Hematopoietic multipotent progenitor cell treated with erythropoietin and hydrocortisone succinate and interleukin-3 and kit ligand, for 6 days (in vitro differentiated cells): ENCODE measurements around the gene TIMM10.
A peak's percentile ranks its signal among the peaks of the same experiment; 100 is the strongest.

Experiments used
- DNase-seq: peaks from one replicate; pipeline ENCODE4 v3.0.0-alpha.2; 2015

Gene TIMM10

DNA sequence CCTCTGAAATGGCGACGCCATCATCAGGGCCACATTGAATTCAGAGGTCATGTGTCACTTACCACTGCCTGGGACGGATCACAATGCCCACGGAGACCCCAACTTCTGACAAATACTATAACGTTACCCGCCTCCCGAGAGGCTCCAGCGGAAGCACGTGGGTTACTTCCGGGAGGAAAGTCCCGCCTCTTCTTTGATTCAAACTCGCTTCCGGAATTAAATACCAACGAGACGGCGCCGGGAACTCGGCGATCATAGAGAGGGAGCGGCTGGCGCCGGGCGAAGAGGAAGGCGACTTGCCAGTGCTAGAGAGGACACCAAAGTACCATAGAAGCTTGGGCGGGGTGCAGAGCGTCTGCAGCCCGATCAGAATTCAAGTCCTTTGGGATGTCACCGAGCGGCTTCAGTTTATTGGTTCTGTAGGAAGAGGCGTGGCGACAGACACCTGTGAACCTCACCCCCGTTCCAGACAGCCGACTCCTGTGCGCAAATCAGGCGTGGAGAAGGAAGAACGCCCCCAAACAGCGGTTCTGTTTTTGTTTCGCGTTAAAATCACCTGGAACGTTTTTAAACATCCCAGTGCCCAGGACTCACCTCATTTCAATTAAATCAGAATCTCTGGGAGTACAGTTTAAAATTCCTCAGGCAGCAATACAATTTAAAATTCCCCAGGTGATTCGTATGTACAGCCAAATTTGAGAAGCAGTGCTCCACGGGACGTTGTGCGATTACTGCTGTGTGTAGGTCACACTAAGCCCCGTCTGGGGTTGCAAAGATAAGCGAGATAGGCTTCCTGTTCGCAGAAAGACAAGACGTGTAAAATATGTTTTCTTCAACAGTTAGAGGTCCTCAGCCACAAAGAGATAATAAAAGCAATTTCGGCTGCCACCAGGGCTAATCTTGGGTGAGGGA is at the start of gene TIMM10:
Gene TIMM10, minus strand, starts transcription at position 159 of the 912 bp plus-strand sequence. CDS start 565 bp downstream, outside the sequence.
- peak; percentile 99 for DNase-seq

GRCh38 chr11:57574061-57574460 is 43.5 kb upstream of the TIMM10 start:
- DNase-seq: no peak

DNA sequence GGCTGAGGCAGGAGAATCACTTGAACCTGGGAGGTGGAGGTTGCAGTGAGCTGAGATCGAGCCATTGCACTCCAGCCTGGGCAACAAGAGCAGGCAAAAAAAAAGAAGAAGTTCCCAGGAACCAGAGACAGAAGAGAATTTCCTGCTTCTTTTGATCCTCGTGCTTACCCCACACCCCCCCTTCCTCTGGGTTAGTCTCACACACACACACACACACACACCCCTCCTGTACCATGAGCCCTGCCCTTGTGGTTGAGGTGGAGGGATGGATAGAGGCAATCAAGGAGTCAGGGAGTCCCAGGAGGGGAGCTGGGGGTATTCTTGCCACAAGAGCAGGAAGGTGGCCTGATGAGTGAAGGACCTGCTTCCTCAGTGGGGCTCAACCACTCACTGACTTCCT is 41.1 kb upstream of the TIMM10 start:
- peak; percentile 35 for DNase-seq

DNA sequence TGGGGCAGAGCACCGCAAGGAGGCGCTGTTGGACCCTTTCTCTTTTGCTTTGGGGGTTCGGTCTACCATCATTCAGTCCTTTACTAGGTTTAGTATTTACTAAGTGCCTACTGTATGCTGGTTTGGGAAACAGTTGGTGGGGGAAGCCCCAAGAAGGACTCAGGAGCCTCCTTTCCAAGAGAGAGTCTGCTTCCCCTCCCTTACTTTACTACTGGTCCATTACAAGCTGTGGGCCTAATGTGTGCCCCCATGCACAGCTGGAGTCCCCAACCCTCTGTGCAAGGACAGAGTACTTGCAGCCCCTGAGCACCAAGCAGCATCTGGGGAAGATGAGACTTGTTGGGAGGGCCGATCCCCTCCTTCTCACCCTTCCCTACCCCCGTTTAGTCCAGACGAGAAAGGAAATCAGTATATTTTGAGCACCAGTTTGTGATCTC is 37.8 kb upstream of the TIMM10 start:
- DNase-seq: peak; percentile 94

GRCh38 chr11:57567515-57568329 is 37.2 kb upstream of the TIMM10 start, which contains the start of gene UBE2L6:
TSS of gene UBE2L6 (minus strand) at chr11:57567672. CDS start at chr11:57567611, 61 bp downstream.
- DNase-seq: peak; percentile 72

DNA sequence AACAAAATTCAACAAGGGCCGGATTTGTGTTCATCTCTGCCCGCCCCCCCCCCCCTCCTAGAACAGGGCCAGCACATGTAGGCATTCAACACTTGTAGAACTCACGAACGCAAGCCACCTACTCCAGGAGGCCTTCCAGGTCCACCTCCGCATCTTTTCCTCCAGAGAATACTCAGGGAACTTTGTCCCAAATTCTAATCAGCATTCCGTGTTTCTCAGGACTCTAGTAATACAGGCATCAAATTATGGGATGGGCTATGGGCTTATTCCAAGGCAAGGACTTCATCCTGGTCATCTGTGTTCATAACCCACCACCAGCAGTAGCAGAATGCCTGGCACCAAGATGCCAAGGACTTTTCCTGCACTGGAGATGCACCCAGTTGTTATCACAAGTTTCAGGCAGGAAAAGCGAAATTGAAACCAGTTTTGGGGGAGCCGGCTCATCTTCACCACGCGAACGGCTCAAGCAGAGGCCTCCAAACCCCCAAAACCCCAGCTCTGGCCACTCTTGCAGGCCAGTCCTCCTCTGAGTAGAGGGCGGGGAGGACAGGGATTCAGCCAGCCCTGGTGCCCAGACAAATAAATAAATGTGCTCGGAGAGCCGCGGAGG is 36.5 kb upstream of the TIMM10 start:
- peak; percentile 59 for DNase-seq

- peak; percentile 75 for DNase-seq
Measured at GRCh38 chr11:57566005-57566904, 35.7 kb upstream of the TIMM10 start.

GRCh38 chr11:57562596-57562995 is 32.0 kb upstream of the TIMM10 start:
- no peak for DNase-seq

GRCh38 chr11:57560146-57560545 is 29.6 kb upstream of the TIMM10 start:
- no peak for DNase-seq

DNA sequence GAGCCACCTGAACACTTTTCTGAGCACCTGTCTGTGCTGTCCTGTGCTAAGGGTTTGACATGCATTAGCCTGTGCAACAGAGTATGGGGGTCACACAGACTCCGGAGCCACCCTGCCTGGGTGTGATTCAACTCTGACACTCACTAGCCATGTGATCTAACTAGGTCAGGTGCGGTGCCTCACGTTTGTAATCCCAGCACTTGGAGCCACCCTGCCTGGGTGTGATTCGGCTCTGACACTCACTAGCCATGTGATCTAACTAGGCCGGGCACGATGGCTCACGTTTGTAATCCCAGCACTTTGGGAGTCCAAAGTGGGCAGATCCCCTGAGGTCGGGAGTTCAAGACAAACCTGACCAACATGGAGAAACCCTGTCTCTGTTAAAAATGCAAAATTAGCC is 25.5 kb upstream of the TIMM10 start:
- no peak for DNase-seq

DNA sequence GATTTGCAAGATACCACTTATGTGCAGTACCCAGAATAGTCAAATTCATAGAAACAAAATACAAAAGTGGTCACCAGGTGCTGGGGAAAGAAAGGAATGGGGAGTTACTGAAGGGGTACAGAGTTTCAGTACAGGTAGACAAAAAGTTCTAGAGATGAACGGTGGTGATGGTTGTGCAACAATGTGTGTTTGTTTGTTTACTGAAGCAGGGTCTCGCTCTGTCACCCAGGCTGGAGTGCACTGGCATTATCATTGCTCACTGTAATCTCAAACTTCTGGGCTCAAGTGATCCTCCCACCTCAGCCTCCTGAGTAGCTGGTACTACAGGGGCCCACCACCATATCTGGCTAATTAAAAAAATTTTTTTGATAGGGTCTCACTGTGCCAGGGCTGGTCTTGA is 24.8 kb upstream of the TIMM10 start:
- DNase-seq: no peak

DNA sequence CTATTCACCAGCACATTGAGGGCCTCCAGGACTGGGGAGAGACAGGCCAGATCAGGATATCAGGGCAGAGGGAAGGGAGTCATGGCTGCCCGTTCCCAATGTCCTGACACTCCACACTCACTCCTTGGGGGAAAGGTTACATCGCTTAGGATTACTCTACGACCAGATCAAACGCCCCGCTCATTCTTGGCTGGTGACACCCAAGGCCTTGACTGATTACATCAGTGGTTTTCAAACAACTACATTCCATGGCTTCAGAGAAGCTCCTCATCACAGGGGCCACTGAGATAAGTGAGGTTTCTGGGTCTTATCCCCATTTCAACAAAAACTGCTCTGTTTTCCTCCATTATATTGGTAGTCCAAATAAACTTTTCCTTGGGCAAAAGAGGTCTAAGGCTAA is 21.9 kb upstream of the TIMM10 start:
- peak; percentile 35 for DNase-seq

DNA sequence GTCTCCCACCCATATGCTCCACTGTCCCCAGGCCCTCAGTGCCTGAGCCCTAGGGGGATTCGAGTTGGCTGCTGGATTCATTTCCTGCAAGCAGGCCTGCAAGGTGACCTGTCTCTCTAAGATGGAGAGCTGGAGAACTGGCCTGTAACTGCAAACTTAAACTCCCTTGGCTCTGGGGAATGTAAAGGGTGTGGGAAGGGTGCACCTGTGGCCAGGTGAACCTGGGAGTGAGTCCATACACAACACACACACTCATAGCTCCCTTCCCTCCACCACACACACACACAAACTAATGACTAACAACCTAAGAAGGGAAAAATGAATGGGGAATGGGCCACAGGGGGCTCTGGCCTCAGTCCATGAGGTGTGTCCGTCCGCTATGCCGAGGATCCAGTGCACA is 21.4 kb upstream of the TIMM10 start:
- DNase-seq: no peak

- DNase-seq: no peak
Measured at GRCh38 chr11:57549983-57550382, 19.4 kb upstream of the TIMM10 start.

DNA sequence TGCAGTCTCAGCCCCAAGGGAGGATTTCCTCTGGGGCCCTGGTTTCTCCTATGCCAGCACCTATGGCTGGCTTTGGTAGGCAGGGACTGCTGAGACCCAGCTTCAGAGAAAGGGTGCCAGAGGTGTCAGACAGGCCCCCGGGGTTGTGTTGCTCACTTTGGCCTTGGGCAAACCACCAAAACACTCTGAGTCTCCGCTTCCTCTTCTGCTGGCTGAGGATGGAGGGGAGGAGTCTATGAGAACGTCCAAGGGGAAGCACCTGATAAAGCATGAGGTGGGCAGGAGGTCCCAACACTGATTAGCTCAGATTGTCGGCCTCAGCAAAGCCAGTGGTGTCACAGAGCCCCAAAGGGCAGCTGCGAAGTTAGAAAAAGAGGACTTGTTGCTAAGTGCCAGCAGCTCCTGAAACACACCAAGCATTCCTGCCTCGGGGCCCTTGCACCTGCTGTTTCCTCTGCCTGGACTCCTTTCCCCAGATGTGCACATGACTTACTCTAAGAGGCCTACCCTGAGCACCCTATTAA is 17.4 kb upstream of the TIMM10 start:
- peak; percentile 47 for DNase-seq

- DNase-seq: peak; percentile 39
Measured at GRCh38 chr11:57546869-57547475, 16.4 kb upstream of the TIMM10 start.

GRCh38 chr11:57546451-57546850 is 15.9 kb upstream of the TIMM10 start:
- DNase-seq: no peak

DNA sequence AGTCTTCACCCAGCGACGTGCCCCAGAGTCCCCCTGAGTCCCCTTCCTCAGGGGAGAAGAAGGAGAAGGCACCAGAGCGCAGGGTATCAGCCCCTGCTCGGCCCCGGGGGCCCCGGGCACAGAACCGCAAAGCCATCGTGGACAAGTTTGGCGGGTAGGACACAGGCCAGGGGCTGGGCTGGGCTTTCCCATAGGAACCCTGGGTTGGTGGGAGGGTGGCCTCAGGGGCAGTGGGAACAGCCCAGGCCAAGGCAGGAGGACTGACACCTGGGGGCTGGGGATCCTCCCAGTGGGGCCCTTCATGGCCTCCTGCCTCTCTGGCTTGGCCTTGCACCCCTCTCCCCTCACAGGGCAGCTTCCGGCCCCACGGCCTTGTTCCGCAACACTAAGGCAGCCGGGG is 15.3 kb upstream of the TIMM10 start:
- DNase-seq: no peak

GRCh38 chr11:57544566-57544965 is 14.0 kb upstream of the TIMM10 start:
- no peak for DNase-seq

- DNase-seq: no peak
Measured at GRCh38 chr11:57543593-57543992, 13.0 kb upstream of the TIMM10 start.

DNA sequence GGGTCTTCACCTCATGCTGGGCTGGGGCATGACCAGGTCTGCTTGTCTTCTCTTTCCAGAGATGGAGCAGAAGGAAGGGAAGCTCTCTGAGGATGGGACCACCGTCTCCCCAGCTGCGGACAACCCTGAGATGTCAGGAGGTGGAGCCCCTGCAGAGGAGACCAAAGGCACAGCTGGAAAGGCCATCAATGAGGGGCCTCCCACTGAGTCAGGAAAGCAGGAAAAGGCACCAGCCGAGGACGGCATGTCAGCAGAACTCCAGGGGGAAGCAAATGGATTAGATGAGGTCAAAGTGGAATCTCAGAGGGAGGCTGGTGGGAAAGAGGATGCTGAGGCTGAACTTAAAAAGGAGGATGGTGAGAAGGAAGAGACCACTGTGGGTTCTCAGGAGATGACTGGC is 12.0 kb upstream of the TIMM10 start:
- DNase-seq: no peak
